PC-3 (cell line): ENCODE measurements around the gene PNMA1.

Source experiments
- CTCF ChIP-seq: fragments of 300-600 bp; sonication (generic); conservative IDR thresholded peaks from 2 replicates; pipeline ENCODE4 v1.5.1; 2017; ENCODE audit warnings: antibody characterized with exemption, low read depth, mild to moderate bottlenecking, low read length
- EZH2 ChIP-seq: fragments of 300-600 bp; sonication (generic); IDR thresholded peaks from one replicate; pipeline ENCODE4 v1.6.1; 2017; ENCODE audit warnings: antibody characterized with exemption, mild to moderate bottlenecking, low read length; ENCODE audit not compliant: unreplicated experiment

GRCh38 chr14:73741386-73741875 lies 27.2 kb upstream of the PNMA1 start:
- TF ChIP-seq CTCF: no peak
- no peak for TF ChIP-seq EZH2
